ENCODE results near the gene PRR7.

The PRR7 gene

GRCh38 chr5:177430140-177430951, 16.3 kb upstream of the PRR7 start:
- ATAC-seq = no peak
- H3K27me3 Mint-ChIP-seq = no peaks in the 10 kb centered on the region
- H3K4me3 Mint-ChIP-seq = peak overlapping the region; percentile 92
- H3K9me3 Mint-ChIP-seq = no peaks in the 10 kb centered on the region
- H3K36me3 Mint-ChIP-seq = peaks cover 20% of the 10 kb centered on the region
- peak overlapping the region; percentile 71 for H3K27ac Mint-ChIP-seq
- H3K4me1 Mint-ChIP-seq = peaks cover 69% of the 10 kb centered on the region

- Mint-ChIP-seq H3K36me3 (peaks cover 24% of the 10 kb centered on the region), H3K4me3 (peak overlapping the region; percentile 92), H3K9me3 (no peaks in the 10 kb centered on the region), H3K27ac (peak overlapping the region; percentile 71), H3K4me1 (peaks cover 65% of the 10 kb centered on the region), H3K27me3 (no peaks in the 10 kb centered on the region)
- ATAC-seq = no peak
These were observed 15.7 kb upstream of the PRR7 start for GRCh38 chr5:177430972-177431316.

GRCh38 chr5:177431317-177432142, 15.1 kb upstream of the PRR7 start:
- Mint-ChIP-seq H3K9me3 (no peaks in the 10 kb centered on the region), H3K36me3 (peaks cover 29% of the 10 kb centered on the region), H3K4me1 (peaks cover 66% of the 10 kb centered on the region), H3K27ac (peak overlapping the region; percentile 71), H3K27me3 (no peaks in the 10 kb centered on the region), H3K4me3 (peak overlapping the region; percentile 92)
- peak; percentile 86 for ATAC-seq

- peaks cover 37% of the 10 kb centered on the region for H3K36me3 Mint-ChIP-seq
- peaks cover 69% of the 10 kb centered on the region for H3K4me1 Mint-ChIP-seq
- H3K27ac Mint-ChIP-seq = peak overlapping the region; percentile 71
- H3K27me3 Mint-ChIP-seq = no peaks in the 10 kb centered on the region
- ATAC-seq = no peak
- no peaks in the 10 kb centered on the region for H3K9me3 Mint-ChIP-seq
- peak overlapping the region; percentile 92 for H3K4me3 Mint-ChIP-seq
These were observed 14.3 kb upstream of the PRR7 start for GRCh38 chr5:177432143-177432838.

GRCh38 chr5:177432839-177433657, 13.6 kb upstream of the PRR7 start:
- peaks cover 63% of the 10 kb centered on the region for H3K4me1 Mint-ChIP-seq
- no peak overlapping the region for H3K4me3 Mint-ChIP-seq
- no peaks in the 10 kb centered on the region for H3K27me3 Mint-ChIP-seq
- H3K36me3 Mint-ChIP-seq = peaks cover 45% of the 10 kb centered on the region
- peak overlapping the region; percentile 71 for H3K27ac Mint-ChIP-seq
- no peak for ATAC-seq
- no peaks in the 10 kb centered on the region for H3K9me3 Mint-ChIP-seq

- no peak overlapping the region for H3K27ac Mint-ChIP-seq
- H3K27me3 Mint-ChIP-seq = no peaks in the 10 kb centered on the region
- ATAC-seq = no peak
- H3K36me3 Mint-ChIP-seq = peaks cover 52% of the 10 kb centered on the region
- H3K4me3 Mint-ChIP-seq = no peak overlapping the region
- H3K4me1 Mint-ChIP-seq = peaks cover 61% of the 10 kb centered on the region
- no peaks in the 10 kb centered on the region for H3K9me3 Mint-ChIP-seq
These were observed 12.9 kb upstream of the PRR7 start for GRCh38 chr5:177433658-177434217.

- Mint-ChIP-seq H3K9me3 (no peaks in the 10 kb centered on the region), H3K4me3 (no peak overlapping the region), H3K27ac (no peak overlapping the region), H3K27me3 (no peaks in the 10 kb centered on the region), H3K4me1 (peaks cover 54% of the 10 kb centered on the region), H3K36me3 (peaks cover 56% of the 10 kb centered on the region)
- ATAC-seq = no peak
These were observed 12.2 kb upstream of the PRR7 start for GRCh38 chr5:177434437-177434836.

GRCh38 chr5:177434942-177435738, 11.5 kb upstream of the PRR7 start:
- Mint-ChIP-seq H3K9me3 (no peaks in the 10 kb centered on the region), H3K36me3 (peaks cover 63% of the 10 kb centered on the region), H3K27ac (no peak overlapping the region), H3K4me1 (peaks cover 47% of the 10 kb centered on the region), H3K4me3 (no peak overlapping the region), H3K27me3 (no peaks in the 10 kb centered on the region)
- no peak for ATAC-seq

- Mint-ChIP-seq H3K9me3 (no peaks in the 10 kb centered on the region), H3K36me3 (peaks cover 60% of the 10 kb centered on the region), H3K27me3 (no peaks in the 10 kb centered on the region), H3K4me1 (peaks cover 38% of the 10 kb centered on the region), H3K4me3 (no peak overlapping the region), H3K27ac (no peak overlapping the region)
- ATAC-seq = no peak
These were observed 10.6 kb upstream of the PRR7 start for GRCh38 chr5:177435847-177436536.

GRCh38 chr5:177437623-177438022, 9.0 kb upstream of the PRR7 start:
- Mint-ChIP-seq H3K27ac (peak overlapping the region; percentile 72), H3K27me3 (no peaks in the 10 kb centered on the region), H3K9me3 (no peaks in the 10 kb centered on the region), H3K36me3 (peaks cover 66% of the 10 kb centered on the region), H3K4me1 (peaks cover 23% of the 10 kb centered on the region), H3K4me3 (no peak overlapping the region)
- ATAC-seq = no peak

GRCh38 chr5:177438468-177438867, 8.1 kb upstream of the PRR7 start:
- no peak overlapping the region for H3K4me3 Mint-ChIP-seq
- H3K36me3 Mint-ChIP-seq = peaks cover 59% of the 10 kb centered on the region
- H3K27me3 Mint-ChIP-seq = no peaks in the 10 kb centered on the region
- ATAC-seq = no peak
- H3K4me1 Mint-ChIP-seq = peaks cover 14% of the 10 kb centered on the region
- H3K27ac Mint-ChIP-seq = no peak overlapping the region
- no peaks in the 10 kb centered on the region for H3K9me3 Mint-ChIP-seq

GRCh38 chr5:177439518-177440053, 7.0 kb upstream of the PRR7 start:
- H3K27me3 Mint-ChIP-seq = no peaks in the 10 kb centered on the region
- H3K4me3 Mint-ChIP-seq = no peak overlapping the region
- H3K4me1 Mint-ChIP-seq = peaks cover 24% of the 10 kb centered on the region
- no peaks in the 10 kb centered on the region for H3K9me3 Mint-ChIP-seq
- no peak for ATAC-seq
- peak overlapping the region; percentile 56 for H3K27ac Mint-ChIP-seq
- peaks cover 57% of the 10 kb centered on the region for H3K36me3 Mint-ChIP-seq
